Kidney (tissue), 22 donors: ENCODE measurements around the gene MEPCE. TPM values are rescaled to one million over a fixed set of nuclear protein-coding genes. Genes with fewer than 3 reads are reported as not detected.
A peak's percentile ranks its signal among the peaks of the same experiment; 100 is the strongest.
"Not testable (repeated sequence)": the region's sequence is repeated elsewhere in the genome, so short reads cannot be mapped to it uniquely, and the experiment has no call there.

ENCODE experiments used
- DNase-seq, 5 donors: peaks; one replicate each; pipeline ENCODE4 v3.0.0-alpha.2; 2013 to 2020
- FAIRE-seq: peaks from 2 replicates; lab custom pipeline; 2012; peaks lifted over from hg19 to GRCh38; lab: Jason Lieb, UNC
- H3K27ac ChIP-seq, 2 donors: one replicate each; pipeline ENCODE4 v1.7.0; 2013; ENCODE audit warnings: low read depth in 2 of 2, low read length in 2 of 2, inconsistent platforms in 1 of 2
- H3K27me3 ChIP-seq: one replicate; pipeline ENCODE4 v1.7.1; 2013; ENCODE audit warnings: low read length, inconsistent platforms; ENCODE audit not compliant: control insufficient read depth, insufficient read depth
- H3K36me3 ChIP-seq, 3 donors: one replicate each; pipeline versions ENCODE4 v1.7.0 to v1.7.1; 2013; ENCODE audit warnings: low read length in 3 of 3, control low read depth in 1 of 3, inconsistent platforms in 1 of 3; ENCODE audit not compliant: insufficient read depth in 3 of 3, control insufficient read depth in 2 of 3
- H3K4me1 ChIP-seq, 3 donors: one replicate each; pipeline versions ENCODE4 v1.7.0 to v1.7.1; 2013; ENCODE audit warnings: low read length in 3 of 3, inconsistent platforms in 1 of 3, low read depth in 1 of 3; ENCODE audit not compliant: control insufficient read depth in 2 of 3, insufficient read depth in 2 of 3
- H3K4me3 ChIP-seq, 3 donors: one replicate each; pipeline versions ENCODE4 v1.7.0 to v1.8.1; 2013; ENCODE audit warnings: low read length in 3 of 3, control low read depth in 1 of 3, inconsistent platforms in 1 of 3
- H3K9ac ChIP-seq, 3 donors: one replicate each; pipeline versions ENCODE4 v1.7.0 to v1.7.1; 2013; ENCODE audit warnings: low read length in 3 of 3, control low read depth in 1 of 3, inconsistent platforms in 1 of 3
- H3K9me3 ChIP-seq, 3 donors: one replicate each; pipeline versions ENCODE4 v1.7.0 to v1.7.1; 2013; ENCODE audit warnings: low read length in 3 of 3, control low read depth in 1 of 3, inconsistent platforms in 1 of 3; ENCODE audit not compliant: control insufficient read depth in 2 of 3, insufficient read depth in 1 of 3
- intact Hi-C: fragments of 100-400 bp; cut with DNase I; formaldehyde crosslinking; loops from one replicate; pipeline ENCODE4 v1.11.1; 2022
- long read RNA-seq, 10 donors: library from polyadenylated mRNA in 1 of 10; unstranded in 1 of 10; transcript quantifications; one replicate each; pipeline ENCODE4 v2.0.0 and lab custom pipeline, GENCODE V29; 2021 to 2026
- polyA plus RNA-seq: library from polyadenylated mRNA; stranded (reverse); fragments of 350-450 nt; fragmentation: Illumina TruSeq; extraction: RNeasy Lipid Tissue Mini Kit (QIAGEN cat#74804); gene quantifications from one replicate; pipeline ENCODE4 v1.2.3, GENCODE V29; 2014; ENCODE audit warnings: low read depth, low replicate concordance; ENCODE audit not compliant: insufficient read depth
- total RNA-seq: library from RNA; stranded (reverse); fragmentation: NEBNext Ultra II Directional; extraction: Animal tissue kit (Norgen Biotek cat#: 25700); gene quantifications from one replicate; pipeline ENCODE4 v1.2.1, GENCODE V29; 2021
- TF ChIP-seq, protein P1 (sequence below): IDR thresholded peaks from 3 replicates; pipeline ENCODE4 v1.5.1; 2012; ENCODE audit warnings: mild to moderate bottlenecking, moderate library complexity, borderline replicate concordance; ENCODE audit not compliant: insufficient read depth; ENCODE audit errors: extremely low read depth
- donor health status: control.
- donor health status: control.
- donor health status: control.
- donor health status: control.
- donor health status: control.
- donor health status: DM: yes; HTN: yes; CAD: no.
- donor health status: Normal renal cell carcinoma (clear cell type).

Gene MEPCE
- total RNA-seq, result 47.2 TPM
- 33.4 TPM for polyA plus RNA-seq
- long read RNA-seq, donor 1, partial matches to known transcripts, result 0 of 3 reads
- long read RNA-seq, donor 1, other reads (novel, unspliced or antisense), result 0 of 3 reads
- long read RNA-seq, donor 2, transcript MEPCE-201 (4 exons, 3,030 nt), result major isoform, 6 of 6 reads
- long read RNA-seq, donor 2, partial matches to known transcripts, result 0 of 6 reads
- long read RNA-seq, donor 2, other reads (novel, unspliced or antisense), result 0 of 6 reads
- long read RNA-seq, donor 3, transcript MEPCE-201 (4 exons, 3,030 nt), result major isoform, 7 of 7 reads
- long read RNA-seq, donor 3, partial matches to known transcripts, result 0 of 7 reads
- long read RNA-seq, donor 3, other reads (novel, unspliced or antisense), result 0 of 7 reads
- long read RNA-seq, donor 4, transcript MEPCE-201 (4 exons, 3,030 nt), result major isoform, 8 of 16 reads
- long read RNA-seq, donor 4, partial matches to known transcripts, result 8 of 16 reads
- long read RNA-seq, donor 4, other reads (novel, unspliced or antisense), result 0 of 16 reads
- long read RNA-seq, donor 5, result 0 reads
- long read RNA-seq, donor 6, transcript MEPCE-201 (4 exons, 3,030 nt), result major isoform, 9 of 9 reads
- long read RNA-seq, donor 6, partial matches to known transcripts, result 0 of 9 reads
- long read RNA-seq, donor 6, other reads (novel, unspliced or antisense), result 0 of 9 reads
- long read RNA-seq, donor 7, transcript MEPCE-201 (4 exons, 3,030 nt), result major isoform, 31 of 41 reads
- long read RNA-seq, donor 7, partial matches to known transcripts, result 2 of 41 reads
- long read RNA-seq, donor 7, other reads (novel, unspliced or antisense), result 8 of 41 reads
- long read RNA-seq, donor 8, transcript MEPCE-201 (4 exons, 3,030 nt), result major isoform, 12 of 17 reads
- long read RNA-seq, donor 8, partial matches to known transcripts, result 5 of 17 reads
- long read RNA-seq, donor 8, other reads (novel, unspliced or antisense), result 0 of 17 reads
- long read RNA-seq, donor 9, transcript MEPCE-201 (4 exons, 3,030 nt), result major isoform, 9 of 14 reads
- long read RNA-seq, donor 9, partial matches to known transcripts, result 5 of 14 reads
- long read RNA-seq, donor 9, other reads (novel, unspliced or antisense), result 0 of 14 reads
- long read RNA-seq, donor 10, transcript MEPCE-201 (4 exons, 3,030 nt), result major isoform, 8 of 9 reads
- long read RNA-seq, donor 10, partial matches to known transcripts, result 0 of 9 reads
- long read RNA-seq, donor 10, other reads (novel, unspliced or antisense), result 0 of 9 reads

DNA sequence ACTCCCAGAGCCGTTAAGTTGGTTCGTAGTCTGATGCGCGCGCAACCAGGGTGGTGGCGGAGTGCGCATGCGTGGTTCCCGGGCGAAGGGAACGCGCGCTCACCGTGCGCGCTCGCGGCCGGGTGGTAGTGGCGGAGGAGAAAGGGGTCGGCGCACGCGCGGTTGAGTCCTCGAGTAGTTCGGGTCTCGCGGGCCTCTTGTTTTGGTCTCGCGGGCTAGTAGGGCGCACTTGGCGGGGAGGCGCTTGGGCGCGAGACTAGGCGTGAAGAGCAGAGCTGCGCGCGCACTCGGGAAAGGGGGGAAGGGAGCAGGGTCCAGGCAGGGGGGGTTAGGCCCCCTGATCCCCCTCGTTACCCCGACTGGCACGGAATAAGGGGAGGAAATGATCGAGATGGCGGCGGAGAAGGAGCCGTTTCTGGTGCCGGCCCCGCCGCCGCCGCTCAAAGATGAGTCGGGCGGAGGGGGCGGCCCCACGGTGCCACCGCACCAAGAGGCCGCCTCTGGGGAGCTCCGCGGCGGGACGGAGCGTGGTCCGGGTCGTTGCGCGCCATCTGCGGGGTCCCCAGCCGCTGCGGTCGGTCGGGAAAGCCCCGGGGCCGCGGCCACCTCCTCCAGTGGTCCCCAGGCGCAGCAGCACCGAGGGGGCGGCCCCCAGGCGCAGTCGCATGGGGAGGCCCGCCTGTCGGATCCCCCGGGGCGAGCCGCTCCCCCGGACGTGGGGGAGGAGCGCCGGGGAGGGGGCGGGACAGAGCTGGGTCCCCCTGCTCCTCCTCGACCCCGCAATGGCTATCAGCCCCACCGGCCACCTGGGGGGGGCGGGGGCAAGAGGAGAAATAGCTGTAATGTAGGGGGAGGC is at the start of gene MEPCE:
TSS of gene MEPCE (plus strand) at position 195 of the 856 bp plus-strand sequence. CDS start at position 383, 188 bp downstream.
- Histone ChIP-seq H3K9me3 (no peaks in the 10 kb centered on the region), H3K9ac (peak within 1 kb of the TSS; percentile 90 to 100 (median 98)), H3K27ac (peak within 1 kb of the TSS; percentile 100), H3K27me3 (no peaks in the 10 kb centered on the region), H3K4me3 (peak within 1 kb of the TSS; percentile 89 to 96 (median 96)), H3K36me3 (peaks cover 5 to 19% (median 9%) of the 10 kb centered on the region in 3 donors), H3K4me1 (peaks cover 0 to 27% (median 18%) of the 10 kb centered on the region in 3 donors)
- intact Hi-C loops, result no loop called here
- no peak for FAIRE-seq
- DNase-seq, result peak; percentile 97 to 99 (median 99)
- TF ChIP-seq, protein P1, sequence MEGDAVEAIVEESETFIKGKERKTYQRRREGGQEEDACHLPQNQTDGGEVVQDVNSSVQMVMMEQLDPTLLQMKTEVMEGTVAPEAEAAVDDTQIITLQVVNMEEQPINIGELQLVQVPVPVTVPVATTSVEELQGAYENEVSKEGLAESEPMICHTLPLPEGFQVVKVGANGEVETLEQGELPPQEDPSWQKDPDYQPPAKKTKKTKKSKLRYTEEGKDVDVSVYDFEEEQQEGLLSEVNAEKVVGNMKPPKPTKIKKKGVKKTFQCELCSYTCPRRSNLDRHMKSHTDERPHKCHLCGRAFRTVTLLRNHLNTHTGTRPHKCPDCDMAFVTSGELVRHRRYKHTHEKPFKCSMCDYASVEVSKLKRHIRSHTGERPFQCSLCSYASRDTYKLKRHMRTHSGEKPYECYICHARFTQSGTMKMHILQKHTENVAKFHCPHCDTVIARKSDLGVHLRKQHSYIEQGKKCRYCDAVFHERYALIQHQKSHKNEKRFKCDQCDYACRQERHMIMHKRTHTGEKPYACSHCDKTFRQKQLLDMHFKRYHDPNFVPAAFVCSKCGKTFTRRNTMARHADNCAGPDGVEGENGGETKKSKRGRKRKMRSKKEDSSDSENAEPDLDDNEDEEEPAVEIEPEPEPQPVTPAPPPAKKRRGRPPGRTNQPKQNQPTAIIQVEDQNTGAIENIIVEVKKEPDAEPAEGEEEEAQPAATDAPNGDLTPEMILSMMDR, result no peak

GRCh38 chr7:100380196-100380595 is 49.4 kb upstream of the MEPCE start:
- H3K36me3 ChIP-seq, result no peaks in the 10 kb centered on the region
- intact Hi-C loops, result no loop called here
- H3K27me3 ChIP-seq, result no peaks in the 10 kb centered on the region
- no peaks in the 10 kb centered on the region for H3K4me1 ChIP-seq
- H3K9me3 ChIP-seq, result no peaks in the 10 kb centered on the region
- TF ChIP-seq, protein P1, result no peak
- H3K4me3 ChIP-seq, result no peak overlapping the region
- H3K27ac ChIP-seq, result no peak overlapping the region
- H3K9ac ChIP-seq, result no peak overlapping the region
- FAIRE-seq (no peak), DNase-seq (no peak)

DNA sequence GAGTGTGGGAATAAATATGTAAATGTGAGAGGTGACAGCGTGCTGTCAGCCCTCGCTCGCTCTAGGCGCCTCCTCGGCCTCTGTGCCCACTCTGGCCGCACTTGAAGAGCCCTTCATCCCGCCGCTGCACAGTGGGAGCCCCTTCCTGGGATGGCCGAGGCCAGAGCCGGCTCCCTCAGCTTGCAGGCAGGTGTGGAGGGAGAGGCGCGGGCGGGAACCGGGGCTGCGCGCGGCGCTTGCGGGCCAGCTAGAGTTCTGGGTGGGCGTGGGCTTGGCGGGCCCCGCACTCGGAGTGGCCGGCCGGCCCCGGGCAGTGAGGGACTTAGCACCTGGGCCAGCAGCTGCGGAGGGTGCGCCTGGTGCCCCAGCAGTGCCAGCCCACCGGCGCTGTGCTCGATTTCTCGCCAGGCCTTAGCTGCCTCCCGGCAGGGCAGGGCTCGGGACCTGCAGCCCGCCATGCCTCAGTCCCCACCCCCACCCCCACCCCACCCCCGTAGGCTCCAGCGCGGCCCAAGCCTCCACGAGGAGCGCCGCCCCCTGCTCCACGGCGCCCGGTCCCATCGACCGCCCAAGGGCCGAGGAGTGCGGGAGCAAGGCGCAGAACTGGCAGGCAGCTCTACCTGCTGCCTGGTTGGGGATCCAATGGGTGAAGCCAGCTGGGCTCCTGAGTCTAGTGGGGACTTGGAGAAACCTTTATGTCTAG is 47.9 kb upstream of the MEPCE start:
- H3K9me3 ChIP-seq, H3K4me1 ChIP-seq, H3K27ac ChIP-seq, FAIRE-seq, DNase-seq, H3K4me3 ChIP-seq, H3K27me3 ChIP-seq, intact Hi-C loops, H3K9ac ChIP-seq, H3K36me3 ChIP-seq: not testable (repeated sequence)

DNA sequence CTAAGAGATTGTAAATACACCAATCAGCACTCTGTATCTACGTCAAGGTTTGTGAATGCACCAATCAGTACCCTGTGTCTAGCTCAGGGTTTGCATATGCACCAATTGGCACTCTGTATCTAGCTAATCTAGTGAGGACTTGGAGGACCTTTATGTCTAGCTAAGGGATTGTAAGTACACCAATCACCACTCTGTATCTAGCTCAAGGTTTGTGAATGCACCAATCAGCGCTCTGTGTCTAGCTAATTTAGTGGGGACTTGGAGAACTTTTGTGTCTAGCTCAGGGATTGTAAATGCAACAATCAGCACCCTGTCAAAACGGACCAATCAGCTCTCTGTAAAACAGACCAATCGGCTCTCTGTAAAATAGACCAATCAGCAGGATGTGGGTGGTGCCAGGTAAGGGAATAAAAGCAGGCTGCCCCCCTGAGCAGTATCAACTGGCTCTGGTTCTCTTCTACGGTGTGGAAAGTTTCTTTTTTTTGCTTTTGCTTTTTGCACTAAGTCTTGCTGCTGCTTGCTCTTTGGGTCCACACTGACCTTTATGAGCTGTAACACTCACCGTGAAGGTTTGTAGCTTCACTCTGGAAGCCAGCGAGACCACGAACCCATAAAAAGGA is 47.3 kb upstream of the MEPCE start:
- not testable (repeated sequence) for FAIRE-seq, H3K27ac ChIP-seq, H3K4me3 ChIP-seq

More for the DNA sequence above, 47.3 kb upstream of the MEPCE start:
- H3K9me3 ChIP-seq, H3K27me3 ChIP-seq, intact Hi-C loops, H3K36me3 ChIP-seq, H3K4me1 ChIP-seq, H3K9ac ChIP-seq, DNase-seq: not testable (repeated sequence)
